Stimulated activated CD4-positive, alpha-beta T cell treated with anti-CD3 and anti-CD28 coated beads, Interleukin-15, amount 100 ng/mL, for 24 hours (primary cell): ENCODE results near the gene FNBP1L.

Source experiments
- DNase-seq: peaks from one replicate; pipeline ENCODE4 v3.0.0-alpha.2; 2020

Gene FNBP1L

GRCh38 chr1:93495911-93496310, 48.0 kb downstream of the FNBP1L start:
- no peak for DNase-seq

GRCh38 chr1:93496520-93496919, 48.6 kb downstream of the FNBP1L start:
- DNase-seq, result no peak

DNA sequence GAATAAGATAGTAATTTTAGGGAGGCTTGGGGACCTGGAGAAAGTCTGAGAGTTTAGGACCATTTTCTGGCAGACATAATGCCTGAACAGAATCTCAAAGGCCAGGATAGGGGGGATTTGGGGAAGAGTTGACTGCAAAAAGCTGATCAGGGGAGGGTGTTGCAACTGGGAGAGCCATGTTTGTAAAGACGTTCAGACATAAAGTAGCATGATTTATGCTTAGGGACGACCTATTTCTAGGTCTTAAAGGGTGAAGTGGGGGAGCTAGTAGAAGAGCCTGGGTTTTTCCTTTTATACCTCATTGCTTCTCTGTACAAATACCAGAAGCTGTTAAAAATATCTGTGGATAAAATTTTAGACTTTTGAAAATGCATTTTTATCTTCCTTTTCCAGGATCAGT, 51.2 kb downstream of the FNBP1L start:
- DNase-seq, result no peak

DNA sequence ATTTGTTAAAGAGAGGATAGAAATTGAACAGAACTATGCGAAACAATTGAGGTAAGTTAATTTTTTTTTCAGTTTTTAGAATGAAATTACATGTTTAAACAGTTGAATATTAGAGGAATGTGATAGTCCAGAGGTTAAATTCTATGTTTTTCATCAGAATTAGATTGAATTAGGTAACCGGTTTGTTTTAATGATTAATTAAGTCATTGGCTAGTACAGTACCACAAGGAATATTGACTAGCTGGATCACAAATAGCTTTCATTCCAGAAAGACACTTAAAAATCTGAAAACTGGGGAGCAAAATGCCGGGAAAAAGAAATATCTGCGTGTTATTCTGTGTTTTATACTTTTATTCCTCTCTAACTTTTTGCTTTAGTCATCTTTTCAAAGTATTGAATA, 51.6 kb downstream of the FNBP1L start:
- no peak for DNase-seq

DNA sequence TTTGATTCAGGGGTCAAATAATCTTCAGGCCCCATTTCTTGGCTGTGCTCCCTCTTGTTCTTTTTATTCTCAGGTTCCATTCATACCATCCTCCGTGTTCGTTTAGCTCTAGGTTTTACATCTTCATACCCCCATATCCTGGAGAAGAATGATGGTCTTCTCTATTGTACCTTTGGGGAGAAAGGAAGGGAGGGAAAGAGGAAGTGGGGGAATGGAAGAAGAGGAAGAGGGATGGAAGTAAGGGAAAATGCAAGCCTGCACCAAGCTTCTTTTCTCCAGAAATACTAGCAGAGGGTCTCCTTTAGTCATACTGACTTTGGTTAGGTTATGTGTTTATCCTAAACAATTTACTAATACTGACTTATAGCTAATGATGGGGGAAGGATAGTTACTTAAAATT, 52.4 kb downstream of the FNBP1L start:
- DNase-seq, result no peak

DNA sequence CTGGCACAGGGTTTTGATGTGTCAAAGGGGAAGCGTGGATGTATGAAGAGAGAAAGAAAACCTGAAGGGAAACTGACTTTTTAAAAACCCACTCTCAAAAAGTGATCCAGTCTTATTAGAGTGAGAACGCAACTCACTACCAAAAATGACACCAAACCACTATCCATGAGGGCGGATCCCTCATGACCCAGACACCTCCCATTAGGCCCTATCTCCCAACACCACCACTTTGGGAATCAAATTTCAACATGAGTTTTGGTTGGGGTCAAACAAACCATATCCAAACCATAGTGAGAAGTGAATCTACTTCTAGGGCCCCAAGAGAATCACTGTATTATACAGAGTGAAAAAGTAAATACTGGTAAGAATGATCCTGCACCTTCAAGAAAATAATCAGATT, 53.5 kb downstream of the FNBP1L start:
- no peak for DNase-seq

DNA sequence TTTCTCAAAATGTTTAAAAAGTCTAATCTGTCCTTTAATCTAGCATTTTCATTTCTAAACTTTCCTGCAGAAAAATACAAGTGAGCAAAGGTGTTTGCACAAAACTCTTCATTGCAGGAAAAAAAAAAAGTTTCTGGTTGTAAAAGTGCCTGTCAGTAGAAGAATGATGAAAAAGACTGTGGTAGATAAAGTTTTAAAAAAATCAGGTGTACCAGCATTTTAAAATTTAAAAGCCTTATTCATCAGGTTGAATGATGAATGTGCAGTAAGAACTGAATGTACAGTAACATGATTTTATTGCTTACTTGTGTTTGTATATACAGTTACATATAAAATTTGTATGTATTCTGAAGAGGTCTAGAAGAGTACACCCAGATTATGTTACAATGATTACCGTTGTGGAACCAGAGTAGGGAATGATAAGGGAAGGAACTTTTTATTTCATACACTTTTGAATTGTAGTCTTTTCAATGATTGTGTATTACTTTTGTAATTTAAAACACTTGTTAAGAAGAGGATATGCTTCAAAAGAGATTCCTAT, 54.0 kb downstream of the FNBP1L start:
- DNase-seq, result no peak

GRCh38 chr1:93502571-93502970, 54.7 kb downstream of the FNBP1L start:
- DNase-seq, result no peak

GRCh38 chr1:93503163-93503562, 55.2 kb downstream of the FNBP1L start:
- DNase-seq, result no peak

GRCh38 chr1:93503816-93504215, 55.9 kb downstream of the FNBP1L start:
- DNase-seq, result no peak

GRCh38 chr1:93504247-93505033, 56.5 kb downstream of the FNBP1L start:
- no peak for DNase-seq

- no peak for DNase-seq
These were observed 58.2 kb downstream of the FNBP1L start for GRCh38 chr1:93506126-93506525.

GRCh38 chr1:93516164-93516563, 68.2 kb downstream of the FNBP1L start:
- peak; percentile 12 for DNase-seq

- no peak for DNase-seq
These were observed 70.6 kb downstream of the FNBP1L start for GRCh38 chr1:93518516-93518915.

DNA sequence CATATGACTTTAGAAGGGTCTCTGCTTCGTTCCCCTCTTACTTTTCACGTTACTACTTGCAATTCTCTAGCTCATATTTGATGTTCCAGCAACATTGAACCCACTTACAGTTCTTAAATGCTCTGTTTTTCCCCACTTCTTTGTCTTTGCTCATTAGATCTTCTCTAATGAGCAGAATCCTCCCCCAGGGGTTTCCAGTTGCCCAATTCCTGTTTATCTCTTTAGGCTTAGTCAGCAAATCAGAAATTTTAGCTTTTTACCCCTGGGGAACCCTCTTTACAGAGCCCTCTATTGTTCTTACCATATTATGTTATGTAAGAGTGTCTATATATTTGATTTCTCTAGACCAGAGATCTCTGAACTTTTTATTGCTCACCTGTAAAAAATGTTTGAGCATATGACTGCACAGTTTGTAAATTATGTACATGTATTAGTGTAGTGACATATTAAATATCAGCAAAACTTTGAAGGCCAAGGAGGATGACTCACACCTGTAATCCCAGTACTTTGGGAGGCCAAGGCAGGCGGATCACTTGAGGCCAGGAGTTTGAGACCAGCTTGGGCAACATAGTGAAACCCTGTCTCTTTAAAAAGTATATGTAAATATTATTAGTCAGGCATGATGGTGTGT, 71.4 kb downstream of the FNBP1L start:
- no peak for DNase-seq

- no peak for DNase-seq
These were observed 73.7 kb downstream of the FNBP1L start for GRCh38 chr1:93521618-93522017.

DNA sequence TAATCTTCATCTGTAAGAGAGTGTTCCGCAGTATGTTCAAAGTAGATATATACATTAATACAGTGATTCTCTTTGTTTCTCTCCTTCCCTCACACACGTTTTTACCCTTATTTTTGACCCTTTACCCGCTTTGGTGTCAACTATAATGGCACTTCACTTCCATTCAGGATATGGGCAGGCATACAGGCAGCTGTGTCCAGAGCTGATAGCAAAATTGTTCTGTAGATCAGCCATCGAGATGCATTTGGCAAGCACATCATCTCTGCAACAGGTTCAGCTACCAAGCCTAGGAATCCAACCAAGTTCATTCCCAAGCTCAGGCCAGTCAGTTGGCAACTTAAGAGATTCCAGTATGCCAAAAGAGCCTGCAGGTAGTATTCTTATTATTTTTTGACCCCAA, 74.8 kb downstream of the FNBP1L start:
- no peak for DNase-seq

- DNase-seq, result no peak
These were observed 77.5 kb downstream of the FNBP1L start for GRCh38 chr1:93525431-93525830.

- DNase-seq, result no peak
These were observed 78.5 kb downstream of the FNBP1L start for GRCh38 chr1:93526431-93526830.

DNA sequence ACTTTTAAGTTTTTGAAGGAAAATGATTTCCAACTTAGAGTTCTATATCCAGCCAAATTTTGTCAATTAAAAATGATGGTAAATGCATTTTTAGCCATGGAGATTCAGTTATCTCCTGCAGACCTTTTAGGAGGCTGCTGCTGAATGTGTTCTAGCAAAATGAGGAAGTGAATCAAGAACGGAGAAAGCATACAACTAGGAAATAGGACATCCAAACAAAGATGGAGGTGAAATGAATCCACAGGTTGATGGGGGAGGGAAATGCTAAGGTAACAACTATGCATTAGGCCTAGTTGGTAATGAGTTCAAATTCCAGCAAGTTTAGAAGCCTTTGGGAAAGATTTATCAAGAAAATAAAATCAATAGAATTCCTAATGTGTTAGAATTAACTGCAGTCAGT, 80.5 kb downstream of the FNBP1L start:
- DNase-seq, result no peak

DNA sequence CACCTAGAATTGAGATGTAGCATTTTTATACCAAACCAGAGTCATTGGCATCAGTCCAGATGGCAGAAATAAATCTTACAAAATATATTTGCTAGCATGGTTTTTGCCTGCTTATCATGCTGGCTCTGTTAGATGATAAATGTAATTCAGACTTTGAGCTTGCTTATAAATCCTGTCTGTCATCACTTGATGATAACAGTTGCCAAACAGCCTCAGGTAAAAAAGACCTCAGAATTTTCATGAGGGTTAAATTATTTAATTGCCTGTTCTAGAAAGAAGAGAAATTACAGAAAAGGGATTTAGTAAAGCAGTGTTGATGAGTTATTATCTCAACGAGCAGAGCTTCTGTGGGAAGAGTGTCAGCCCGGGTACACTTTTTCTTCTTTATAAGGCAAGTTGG, 83.3 kb downstream of the FNBP1L start:
- no peak for DNase-seq

- no peak for DNase-seq
These were observed 85.0 kb downstream of the FNBP1L start for GRCh38 chr1:93532780-93533378.

GRCh38 chr1:93533677-93534076, 85.8 kb downstream of the FNBP1L start:
- DNase-seq, result no peak

DNA sequence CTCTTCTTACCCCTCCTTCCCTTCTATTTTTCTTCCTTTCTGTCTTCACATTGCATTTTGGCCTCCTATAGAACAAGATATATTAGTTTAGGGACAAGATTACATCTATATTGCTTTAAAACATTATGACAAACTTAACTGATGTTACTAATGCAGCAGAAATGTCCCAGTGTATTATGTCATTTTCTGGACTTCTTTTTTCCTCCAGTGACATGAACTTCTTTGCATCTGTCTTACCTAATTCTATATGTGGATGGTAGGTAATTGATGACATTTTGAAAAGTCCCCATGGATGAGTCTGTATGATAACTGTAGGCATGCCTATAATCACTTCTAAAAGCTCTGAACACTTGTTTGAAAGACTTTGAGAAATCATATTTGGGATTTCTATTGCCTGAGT, 89.5 kb downstream of the FNBP1L start:
- no peak for DNase-seq
